Fibroblast of peridontal ligament (primary cell): ENCODE measurements around the gene NAV2.
A peak's percentile ranks its signal among the peaks of the same experiment; 100 is the strongest.

ENCODE experiments used
- DNase-seq: peaks from one replicate; pipeline ENCODE4 v3.0.0-alpha.2; 2010; ENCODE audit errors: extremely low read depth

The NAV2 gene

GRCh38 chr11:19774817-19775580, 62.4 kb downstream of the NAV2 start:
- DNase-seq, result no peak

- no peak for DNase-seq
These were observed 63.0 kb downstream of the NAV2 start for GRCh38 chr11:19775622-19776021.

GRCh38 chr11:19777039-19777376, 64.4 kb downstream of the NAV2 start:
- DNase-seq, result no peak

- peak; percentile 53 for DNase-seq
These were observed 64.9 kb downstream of the NAV2 start for GRCh38 chr11:19777377-19778102.

GRCh38 chr11:19779740-19780139, 67.1 kb downstream of the NAV2 start:
- no peak for DNase-seq

GRCh38 chr11:19781351-19781750, 68.7 kb downstream of the NAV2 start:
- no peak for DNase-seq

GRCh38 chr11:19785265-19785664, 72.6 kb downstream of the NAV2 start:
- DNase-seq, result no peak

- no peak for DNase-seq
These were observed 74.0 kb downstream of the NAV2 start for GRCh38 chr11:19786644-19787043.

GRCh38 chr11:19788435-19788834, 75.8 kb downstream of the NAV2 start:
- no peak for DNase-seq

GRCh38 chr11:19789245-19789644, 76.6 kb downstream of the NAV2 start:
- DNase-seq, result no peak

GRCh38 chr11:19789835-19790710, 77.4 kb downstream of the NAV2 start:
- peak; percentile 92 for DNase-seq

- DNase-seq, result no peak
These were observed 78.4 kb downstream of the NAV2 start for GRCh38 chr11:19790831-19791552.

GRCh38 chr11:19792510-19792909, 79.9 kb downstream of the NAV2 start:
- DNase-seq, result no peak

- DNase-seq, result no peak
These were observed 80.7 kb downstream of the NAV2 start for GRCh38 chr11:19793326-19793725.

- no peak for DNase-seq
These were observed 81.5 kb downstream of the NAV2 start for GRCh38 chr11:19794161-19794560.

- no peak for DNase-seq
These were observed 82.4 kb downstream of the NAV2 start for GRCh38 chr11:19795082-19795481.

- no peak for DNase-seq
These were observed 87.5 kb downstream of the NAV2 start for GRCh38 chr11:19800162-19800561.

GRCh38 chr11:19800714-19801519, 88.3 kb downstream of the NAV2 start:
- DNase-seq, result peak; percentile 31

GRCh38 chr11:19802773-19803293, 90.2 kb downstream of the NAV2 start:
- no peak for DNase-seq

- no peak for DNase-seq
These were observed 90.9 kb downstream of the NAV2 start for GRCh38 chr11:19803506-19803998.
